Choroid plexus epithelial cell (primary cell): ENCODE measurements around the gene DRD2.

Experiments
- DNase-seq: peaks from one replicate; pipeline ENCODE4 v3.0.0-alpha.2; 2010; ENCODE audit warnings: low read depth
- H3K4me3 ChIP-seq: 2 replicates; pipeline ENCODE4 v1.5.1; 2011; ENCODE audit warnings: low read depth, mild to moderate bottlenecking, control low read depth, low read length, moderate library complexity
- TF ChIP-seq, protein P1 (sequence below): conservative IDR thresholded peaks from 2 replicates; pipeline ENCODE4 v1.5.1; 2011; ENCODE audit warnings: low read depth, mild to moderate bottlenecking, control low read depth, inconsistent platforms, low read length, moderate library complexity

DRD2 gene

DNA sequence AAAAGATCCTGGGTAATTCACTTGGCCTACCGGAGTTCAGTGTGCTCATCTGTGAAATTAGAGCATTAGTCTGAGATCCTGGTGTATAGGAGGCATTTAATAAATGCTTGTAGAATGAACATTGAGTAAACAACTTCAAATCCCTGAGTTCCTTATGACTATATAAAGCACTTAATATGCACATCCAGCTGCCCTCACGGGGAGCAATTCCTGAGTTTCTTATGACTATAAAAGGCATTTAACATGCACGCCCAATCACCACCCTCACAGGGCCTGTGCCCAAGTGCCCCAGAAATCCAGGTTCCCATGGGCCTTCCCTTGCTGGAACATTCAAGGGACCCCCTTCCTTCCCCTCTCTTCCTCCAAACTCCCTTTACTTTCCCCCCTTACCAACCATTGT lies 13.6 kb downstream of the DRD2 start:
- H3K4me3 ChIP-seq = no peak overlapping the region
- DNase-seq = no peak
- TF ChIP-seq, protein P1, sequence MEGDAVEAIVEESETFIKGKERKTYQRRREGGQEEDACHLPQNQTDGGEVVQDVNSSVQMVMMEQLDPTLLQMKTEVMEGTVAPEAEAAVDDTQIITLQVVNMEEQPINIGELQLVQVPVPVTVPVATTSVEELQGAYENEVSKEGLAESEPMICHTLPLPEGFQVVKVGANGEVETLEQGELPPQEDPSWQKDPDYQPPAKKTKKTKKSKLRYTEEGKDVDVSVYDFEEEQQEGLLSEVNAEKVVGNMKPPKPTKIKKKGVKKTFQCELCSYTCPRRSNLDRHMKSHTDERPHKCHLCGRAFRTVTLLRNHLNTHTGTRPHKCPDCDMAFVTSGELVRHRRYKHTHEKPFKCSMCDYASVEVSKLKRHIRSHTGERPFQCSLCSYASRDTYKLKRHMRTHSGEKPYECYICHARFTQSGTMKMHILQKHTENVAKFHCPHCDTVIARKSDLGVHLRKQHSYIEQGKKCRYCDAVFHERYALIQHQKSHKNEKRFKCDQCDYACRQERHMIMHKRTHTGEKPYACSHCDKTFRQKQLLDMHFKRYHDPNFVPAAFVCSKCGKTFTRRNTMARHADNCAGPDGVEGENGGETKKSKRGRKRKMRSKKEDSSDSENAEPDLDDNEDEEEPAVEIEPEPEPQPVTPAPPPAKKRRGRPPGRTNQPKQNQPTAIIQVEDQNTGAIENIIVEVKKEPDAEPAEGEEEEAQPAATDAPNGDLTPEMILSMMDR = no peak

GRCh38 chr11:113460469-113460868 lies 14.7 kb downstream of the DRD2 start:
- TF ChIP-seq, protein P1 = no peak
- no peak for DNase-seq
- H3K4me3 ChIP-seq = no peak overlapping the region

GRCh38 chr11:113458189-113458588 lies 17.0 kb downstream of the DRD2 start:
- no peak for DNase-seq
- no peak overlapping the region for H3K4me3 ChIP-seq
- TF ChIP-seq, protein P1 = no peak

GRCh38 chr11:113457784-113458183 lies 17.4 kb downstream of the DRD2 start:
- H3K4me3 ChIP-seq = no peak overlapping the region
- TF ChIP-seq, protein P1 = no peak
- DNase-seq = no peak

DNA sequence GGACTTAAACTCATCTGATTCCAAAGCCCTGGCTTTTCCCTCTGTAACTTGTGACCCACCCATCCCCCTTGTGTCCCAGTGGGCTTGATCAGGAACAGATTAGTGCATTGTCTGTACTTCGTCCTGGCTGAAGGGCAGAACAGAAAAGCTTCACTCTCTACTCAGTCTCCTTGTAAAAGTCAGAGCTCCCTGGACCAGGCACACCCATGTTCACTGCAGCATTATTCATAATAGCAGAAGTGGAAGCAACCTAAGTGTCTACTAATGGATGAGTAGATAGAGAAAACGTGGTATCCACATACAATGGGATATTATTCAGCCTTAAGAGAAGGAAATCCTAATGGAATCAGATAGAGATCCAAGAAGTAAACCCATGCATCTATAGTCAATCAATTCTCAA lies 20.7 kb downstream of the DRD2 start:
- no peak overlapping the region for H3K4me3 ChIP-seq
- no peak for DNase-seq
- TF ChIP-seq, protein P1 = no peak

DNA sequence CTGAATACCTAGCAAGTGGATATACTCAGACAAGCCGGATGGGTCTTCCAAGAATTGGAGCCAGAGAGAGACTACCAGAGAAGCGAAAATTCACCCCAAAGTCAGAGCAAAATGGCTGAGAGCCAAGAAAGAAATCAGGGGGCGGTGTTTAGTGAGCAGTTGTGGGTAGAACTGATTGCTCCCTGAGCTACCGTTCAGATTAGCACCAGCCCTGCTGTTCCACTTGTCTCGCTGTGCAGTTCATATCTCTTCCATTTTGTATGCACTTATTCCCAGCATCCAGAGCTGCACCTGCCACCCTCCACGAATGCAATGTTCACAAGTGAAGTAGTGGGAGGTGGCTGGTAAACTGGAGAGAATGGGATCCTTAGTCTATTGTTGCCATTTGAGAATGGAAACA lies 25.5 kb downstream of the DRD2 start:
- H3K4me3 ChIP-seq = no peak overlapping the region
- TF ChIP-seq, protein P1 = no peak
- no peak for DNase-seq

DNA sequence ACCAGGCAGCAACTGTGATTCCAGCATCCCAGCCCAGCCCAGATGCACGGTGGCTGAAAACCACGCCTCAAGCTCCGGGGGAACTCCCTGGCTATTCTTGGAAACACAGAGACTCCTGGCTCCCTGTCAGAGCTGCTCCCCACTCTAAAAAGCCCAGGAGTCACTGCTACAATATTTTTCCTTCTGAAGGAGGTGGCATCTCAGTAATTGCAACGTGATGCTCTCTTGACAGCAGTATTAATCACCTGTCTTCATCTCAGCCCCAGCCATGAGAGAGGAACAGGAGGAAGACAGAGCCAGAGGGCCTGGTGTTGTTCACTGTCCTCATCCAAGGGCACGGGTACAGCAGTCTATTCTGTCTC lies 26.9 kb downstream of the DRD2 start:
- TF ChIP-seq, protein P1 = no peak
- H3K4me3 ChIP-seq = no peak overlapping the region
- no peak for DNase-seq
